Inferior parietal cortex (tissue), 1 donor: ENCODE measurements around the gene RAB43.
A peak's percentile ranks its signal among the peaks of the same experiment; 100 is the strongest.

ENCODE experiments used
- DNase-seq: peaks from one replicate; pipeline ENCODE4 v3.0.0-alpha.2; 2016; ENCODE audit errors: extremely low spot score

Gene RAB43

GRCh38 chr3:129061023-129061887, 60.3 kb downstream of the RAB43 start:
- no peak for DNase-seq

GRCh38 chr3:129060276-129061022, 61.2 kb downstream of the RAB43 start, which contains the start of gene GP9:
GP9 (plus strand) TSS chr3:129060779; CDS start chr3:129061740, 961 bp downstream.
- no peak for DNase-seq

- no peak for DNase-seq
Observed at GRCh38 chr3:129059311-129059958, 62.2 kb downstream of the RAB43 start.

GRCh38 chr3:129058441-129059200, 63.0 kb downstream of the RAB43 start:
- peak; percentile 17 for DNase-seq

- DNase-seq, result no peak
Observed at GRCh38 chr3:129057249-129057648, 64.4 kb downstream of the RAB43 start.

GRCh38 chr3:129056451-129057173, 65.0 kb downstream of the RAB43 start:
- no peak for DNase-seq

- DNase-seq, result peak; percentile 5
Observed at GRCh38 chr3:129054605-129055104, 66.9 kb downstream of the RAB43 start.

GRCh38 chr3:129052675-129053074, 68.9 kb downstream of the RAB43 start:
- no peak for DNase-seq

GRCh38 chr3:129051871-129052340, 69.7 kb downstream of the RAB43 start:
- no peak for DNase-seq

GRCh38 chr3:129050556-129051295, 70.9 kb downstream of the RAB43 start:
- no peak for DNase-seq

- no peak for DNase-seq
Observed at GRCh38 chr3:129047553-129047839, 74.1 kb downstream of the RAB43 start.

- no peak for DNase-seq
Observed at GRCh38 chr3:129046732-129047552, 74.7 kb downstream of the RAB43 start.

GRCh38 chr3:129046037-129046731, 75.4 kb downstream of the RAB43 start:
- no peak for DNase-seq

GRCh38 chr3:129045675-129046036, 75.9 kb downstream of the RAB43 start:
- DNase-seq, result no peak

GRCh38 chr3:129040579-129041300, 80.9 kb downstream of the RAB43 start:
- DNase-seq, result no peak

GRCh38 chr3:129040039-129040336, 81.6 kb downstream of the RAB43 start:
- no peak for DNase-seq

GRCh38 chr3:129039271-129040038, 82.1 kb downstream of the RAB43 start:
- DNase-seq, result no peak
